ENCODE measurements around the gene NUP98. TPM values are rescaled to one million over a fixed set of nuclear protein-coding genes. Genes with fewer than 3 reads are reported as not detected.
"Not testable (repeated sequence)": the region's sequence is repeated elsewhere in the genome, so short reads cannot be mapped to it uniquely, and the experiment has no call there.

NUP98 gene
- total RNA-seq, 2 experiments from 2014 or later, result 161 to 186 TPM

DNA sequence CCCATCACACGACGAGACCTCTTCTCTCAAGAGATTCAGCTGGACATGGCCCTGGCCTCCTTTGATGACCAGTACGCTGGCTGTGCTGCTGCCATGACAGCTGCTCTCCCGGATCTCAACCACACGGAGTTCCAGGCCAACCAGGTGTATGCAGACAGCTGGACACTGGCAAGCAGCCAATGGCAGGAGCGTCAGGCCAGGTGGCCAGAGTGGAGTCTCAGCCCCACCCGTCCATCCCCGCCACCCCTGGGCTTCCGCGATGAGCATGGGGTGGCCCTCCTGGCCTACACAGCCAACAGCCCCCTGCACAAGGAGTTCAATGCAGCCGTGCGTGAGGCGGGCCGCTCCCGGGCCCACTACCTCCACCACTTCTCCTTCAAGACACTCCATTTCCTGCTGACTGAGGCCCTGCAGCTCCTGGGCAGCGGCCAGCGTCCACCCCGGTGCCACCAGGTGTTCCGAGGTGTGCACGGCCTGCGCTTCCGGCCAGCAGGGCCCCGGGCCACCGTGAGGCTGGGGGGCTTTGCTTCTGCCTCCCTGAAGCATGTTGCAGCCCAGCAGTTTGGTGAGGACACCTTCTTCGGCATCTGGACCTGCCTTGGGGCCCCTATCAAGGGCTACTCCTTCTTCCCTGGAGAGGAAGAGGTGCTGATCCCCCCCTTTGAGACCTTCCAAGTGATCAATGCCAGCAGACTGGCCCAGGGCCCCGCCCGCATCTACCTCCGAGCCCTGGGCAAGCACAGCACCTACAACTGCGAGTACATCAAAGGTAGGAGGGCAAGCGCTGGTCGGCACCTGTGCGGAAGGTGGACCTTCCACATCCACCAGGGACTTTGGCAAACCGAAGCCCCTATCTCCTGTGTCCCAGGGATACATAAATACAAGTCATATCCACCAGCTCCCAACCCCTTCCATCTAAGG lies 137.5 kb downstream of the NUP98 start:
- intact Hi-C loops (cut with DNase I, micrococcal nuclease), result no loop called here
- H3K27me3 ChIP-seq (ENCODE audit: control insufficient read depth in 1 of 2, insufficient read depth in 2 of 2, low read length in 2 of 2), result peaks cover 7 to 11% of the 10 kb centered on the region in 2 experiments
- no peaks in the 10 kb centered on the region for H3K4me1 ChIP-seq (ENCODE audit: insufficient read depth, low read length)
- no peak for TF ChIP-seq CTCF (IDR thresholded peaks at IDR 0.05)
- CTCF ChIA-PET, result no interaction called here
- POLR2A ChIA-PET, result no interaction called here
- H3K4me3 ChIP-seq (ENCODE audit: low read length), result no peak overlapping the region
- Mint-ChIP-seq H3K4me3 (no peak overlapping the region), H3K27ac (no peak overlapping the region), H3K4me1 (ENCODE audit: low read depth) (no peaks in the 10 kb centered on the region), H3K36me3 (ENCODE audit: low read depth) (peaks cover 4% of the 10 kb centered on the region), H3K9me3 (no peaks in the 10 kb centered on the region), H3K27me3 (peaks cover 3% of the 10 kb centered on the region)
- peaks cover 8% of the 10 kb centered on the region for H3K36me3 ChIP-seq (ENCODE audit: insufficient read depth, low read length)
- no peak for ATAC-seq (ENCODE audit: poor library complexity)
- H3K27ac ChIP-seq (ENCODE audit: low read depth in 1 of 2, low read length in 2 of 2), result no peak overlapping the region
- no peaks in the 10 kb centered on the region for H3K9me3 ChIP-seq (ENCODE audit: control insufficient read depth in 1 of 2, insufficient read depth in 1 of 2, low read length in 2 of 2)
- DNase-seq, result no peak

- Mint-ChIP-seq H3K4me3 (no peak overlapping the region), H3K9me3 (no peaks in the 10 kb centered on the region), H3K36me3 (ENCODE audit: low read depth) (no peaks in the 10 kb centered on the region), H3K27ac (no peak overlapping the region), H3K4me1 (ENCODE audit: low read depth) (no peaks in the 10 kb centered on the region), H3K27me3 (peaks cover 3% of the 10 kb centered on the region)
- no peaks in the 10 kb centered on the region for H3K36me3 ChIP-seq (ENCODE audit: insufficient read depth, low read length)
- ChIA-PET POLR2A (no interaction called here), CTCF (no interaction called here)
- H3K4me1 ChIP-seq (ENCODE audit: insufficient read depth, low read length), result no peaks in the 10 kb centered on the region
- TF ChIP-seq CTCF (IDR thresholded peaks at IDR 0.05), result no peak
- intact Hi-C loops (cut with DNase I, micrococcal nuclease), result no loop called here
- ATAC-seq (ENCODE audit: poor library complexity), result no peak
- H3K9me3 ChIP-seq (ENCODE audit: control insufficient read depth in 1 of 2, insufficient read depth in 1 of 2, low read length in 2 of 2), result no peaks in the 10 kb centered on the region
- H3K4me3 ChIP-seq (ENCODE audit: low read length), result no peak overlapping the region
- H3K27ac ChIP-seq (ENCODE audit: low read depth in 1 of 2, low read length in 2 of 2), result no peak overlapping the region
- peaks cover 7 to 13% of the 10 kb centered on the region in 2 experiments for H3K27me3 ChIP-seq (ENCODE audit: control insufficient read depth in 1 of 2, insufficient read depth in 2 of 2, low read length in 2 of 2)
- no peak for DNase-seq
Measured at GRCh38 chr11:3658252-3658651, 139.1 kb downstream of the NUP98 start.

DNA sequence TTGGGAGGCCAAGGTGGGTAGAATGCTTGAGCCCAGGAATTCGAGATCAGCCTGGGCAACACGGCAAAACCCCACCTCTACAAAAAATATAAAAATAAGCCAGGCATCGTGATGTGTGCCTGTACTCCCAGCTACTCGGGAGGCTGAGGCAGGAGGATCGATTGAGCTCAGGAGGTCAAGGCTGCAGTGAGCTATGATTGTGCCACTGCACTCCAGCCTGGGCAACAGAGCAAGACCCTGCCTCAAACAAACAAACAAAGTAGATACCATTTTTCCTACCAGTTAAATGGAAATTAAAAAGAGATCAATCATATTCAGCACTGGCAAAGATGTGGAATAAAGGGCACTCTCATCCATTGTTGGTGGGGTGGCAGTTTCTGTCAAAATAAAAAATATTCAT lies 140.0 kb downstream of the NUP98 start:
- DNase-seq; H3K27ac ChIP-seq (ENCODE audit: low read depth in 1 of 2, low read length in 2 of 2); CTCF ChIA-PET; H3K4me1 ChIP-seq (ENCODE audit: insufficient read depth, low read length); H3K9me3 Mint-ChIP-seq; H3K4me1 Mint-ChIP-seq (ENCODE audit: low read depth); H3K36me3 Mint-ChIP-seq (ENCODE audit: low read depth); H3K4me3 ChIP-seq (ENCODE audit: low read length); H3K9me3 ChIP-seq (ENCODE audit: control insufficient read depth in 1 of 2, insufficient read depth in 1 of 2, low read length in 2 of 2); intact Hi-C loops (cut with DNase I, micrococcal nuclease); POLR2A ChIA-PET; H3K4me3 Mint-ChIP-seq; H3K27me3 Mint-ChIP-seq; ATAC-seq (ENCODE audit: poor library complexity); H3K36me3 ChIP-seq (ENCODE audit: insufficient read depth, low read length); H3K27ac Mint-ChIP-seq: not testable (repeated sequence)
- H3K27me3 ChIP-seq (ENCODE audit: control insufficient read depth in 1 of 2, insufficient read depth in 2 of 2, low read length in 2 of 2), result peaks cover 7 to 13% of the 10 kb centered on the region in 2 experiments

Data from CD4-positive, alpha-beta T cell (primary cell).